Activated T-cell treated with anti-CD3 and anti-CD28 coated beads, Interleukin-2, amount 50 U/mL, for 24 hours (primary cell): ENCODE measurements around the gene SCGB1C1.

ENCODE experiments used
- DNase-seq: peaks from one replicate; pipeline ENCODE4 v3.0.0-alpha.2; 2020
- H3K27ac Mint-ChIP-seq: 2 replicates; pipeline ENCODE4 v1.8.0; 2020; ENCODE audit warnings: mild to moderate bottlenecking, mixed read lengths
- H3K27me3 Mint-ChIP-seq: 2 replicates; pipeline ENCODE4 v1.8.0; 2020; ENCODE audit warnings: mixed read lengths
- H3K36me3 Mint-ChIP-seq: 2 replicates; pipeline ENCODE4 v1.8.0; 2020; ENCODE audit warnings: low read depth, mixed read lengths
- H3K4me1 Mint-ChIP-seq: 2 replicates; pipeline ENCODE4 v1.8.0; 2020; ENCODE audit warnings: low read depth, mixed read lengths
- H3K4me3 Mint-ChIP-seq: 2 replicates; pipeline ENCODE4 v1.8.0; 2020; ENCODE audit warnings: mild to moderate bottlenecking, moderate library complexity, mixed read lengths
- H3K9me3 Mint-ChIP-seq: 2 replicates; pipeline ENCODE4 v1.8.0; 2020; ENCODE audit warnings: mixed read lengths

Gene SCGB1C1

GRCh38 chr11:201966-202365 lies 9.1 kb downstream of the SCGB1C1 start:
- H3K9me3 Mint-ChIP-seq: no peaks in the 10 kb centered on the region
- DNase-seq: no peak
- H3K27me3 Mint-ChIP-seq: no peaks in the 10 kb centered on the region
- peaks cover 70% of the 10 kb centered on the region for H3K36me3 Mint-ChIP-seq
- peak overlapping the region; percentile 39 for H3K4me3 Mint-ChIP-seq
- peaks cover 53% of the 10 kb centered on the region for H3K4me1 Mint-ChIP-seq
- peak overlapping the region; percentile 93 for H3K27ac Mint-ChIP-seq

DNA sequence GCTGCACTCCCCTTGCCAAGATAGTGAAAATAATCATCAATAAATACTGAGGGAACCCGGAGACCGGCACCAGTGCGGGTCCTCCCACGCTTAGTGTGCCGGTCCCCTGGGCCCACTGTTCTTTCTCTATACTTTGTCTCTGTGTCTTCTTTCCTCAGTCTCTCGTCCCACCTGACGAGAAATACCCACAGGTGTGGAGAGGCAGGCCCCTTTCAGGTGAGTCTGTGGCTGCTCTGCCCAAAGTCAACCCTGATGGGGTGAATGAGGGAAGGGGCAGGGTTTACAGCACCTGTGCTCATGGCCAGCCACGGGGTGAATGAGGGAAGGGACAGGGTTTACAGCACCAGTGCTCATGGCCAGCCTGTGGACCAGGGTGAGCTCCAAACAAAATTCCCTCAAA lies 9.6 kb downstream of the SCGB1C1 start:
- DNase-seq: no peak
- H3K9me3 Mint-ChIP-seq: no peaks in the 10 kb centered on the region
- H3K4me3 Mint-ChIP-seq: peak overlapping the region; percentile 39
- peak overlapping the region; percentile 93 for H3K27ac Mint-ChIP-seq
- peaks cover 53% of the 10 kb centered on the region for H3K4me1 Mint-ChIP-seq
- no peaks in the 10 kb centered on the region for H3K27me3 Mint-ChIP-seq
- peaks cover 73% of the 10 kb centered on the region for H3K36me3 Mint-ChIP-seq

DNA sequence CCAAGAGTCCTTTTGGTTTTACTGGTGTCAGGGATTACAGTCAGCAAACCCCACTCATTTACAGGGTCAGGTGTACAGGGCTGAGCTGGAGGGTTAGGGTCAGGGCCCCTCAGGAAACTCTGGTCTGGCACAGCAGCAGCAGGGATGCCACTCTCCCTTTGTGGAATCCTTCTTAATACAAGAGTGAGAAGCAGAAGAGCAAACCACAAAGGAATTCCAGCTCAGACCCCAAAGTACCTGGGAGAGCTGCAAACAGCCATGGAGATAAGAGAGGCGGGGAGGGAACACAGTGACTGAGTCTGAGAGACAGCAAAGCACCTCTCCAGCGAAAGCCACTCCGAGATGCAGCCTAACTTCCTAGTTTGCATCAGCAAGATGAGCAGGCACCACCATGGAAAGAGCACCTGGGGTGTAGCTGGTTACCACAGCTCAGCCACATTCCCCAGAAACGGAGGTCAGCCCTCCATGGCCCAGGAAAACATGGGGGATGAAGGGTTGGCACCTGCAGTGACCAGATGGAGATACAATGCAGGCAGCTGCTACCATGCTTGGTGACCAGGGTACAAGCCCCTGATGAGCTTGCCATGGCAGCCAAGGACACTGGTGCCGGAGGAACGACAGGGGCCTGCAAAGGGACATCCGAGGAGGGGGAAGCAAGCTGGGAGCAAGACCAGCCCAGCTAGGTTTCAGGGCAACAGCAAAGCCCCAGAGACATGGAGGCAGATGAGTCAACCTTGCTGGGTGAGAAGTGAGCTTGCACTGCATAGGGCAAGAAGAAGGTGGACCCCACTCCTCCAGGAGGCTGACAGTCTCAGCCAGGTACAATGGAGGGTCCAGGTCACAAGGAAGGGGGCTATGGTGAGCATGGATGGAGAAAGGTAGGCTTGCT lies 10.4 kb downstream of the SCGB1C1 start:
- no peaks in the 10 kb centered on the region for H3K9me3 Mint-ChIP-seq
- no peak for DNase-seq
- H3K36me3 Mint-ChIP-seq: peaks cover 81% of the 10 kb centered on the region
- H3K27me3 Mint-ChIP-seq: no peaks in the 10 kb centered on the region
- peak overlapping the region; percentile 93 for H3K27ac Mint-ChIP-seq
- no peak overlapping the region for H3K4me3 Mint-ChIP-seq
- H3K4me1 Mint-ChIP-seq: peaks cover 53% of the 10 kb centered on the region

DNA sequence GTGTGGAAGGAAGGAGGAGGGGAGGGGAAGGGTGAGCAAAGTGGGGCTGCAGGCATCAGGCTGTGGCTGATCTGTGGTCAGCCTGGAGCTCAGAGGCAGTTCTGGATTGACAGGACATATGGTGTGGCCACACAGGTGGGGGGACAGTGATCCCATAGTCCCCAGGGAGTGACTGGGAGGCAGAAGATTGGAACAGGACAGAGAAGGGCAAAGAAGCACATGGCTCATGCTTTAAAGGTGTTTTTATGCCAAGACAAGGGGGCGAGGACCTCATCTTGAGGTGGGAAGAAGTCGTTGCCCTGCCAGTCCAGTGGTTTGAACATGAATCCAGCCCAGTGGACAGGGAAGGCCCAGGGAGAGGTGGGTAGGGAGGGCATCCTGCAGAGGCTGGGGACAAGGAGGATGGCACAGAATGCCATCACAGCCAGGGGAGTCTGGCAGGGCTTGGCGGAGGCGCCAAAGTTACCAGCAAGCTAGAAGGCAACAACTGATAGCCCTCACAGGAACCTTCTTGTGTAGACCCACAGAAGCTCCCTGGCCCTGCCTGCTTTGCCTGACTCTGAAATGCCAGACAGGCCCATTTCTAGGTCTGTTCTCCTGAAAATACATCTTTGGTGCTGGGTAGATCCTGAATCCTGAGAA lies 11.2 kb downstream of the SCGB1C1 start:
- peaks cover 85% of the 10 kb centered on the region for H3K36me3 Mint-ChIP-seq
- H3K4me1 Mint-ChIP-seq: peaks cover 53% of the 10 kb centered on the region
- peak overlapping the region; percentile 97 for H3K27ac Mint-ChIP-seq
- no peaks in the 10 kb centered on the region for H3K27me3 Mint-ChIP-seq
- no peak overlapping the region for H3K4me3 Mint-ChIP-seq
- no peaks in the 10 kb centered on the region for H3K9me3 Mint-ChIP-seq
- no peak for DNase-seq

GRCh38 chr11:204587-205109 lies 11.8 kb downstream of the SCGB1C1 start:
- Mint-ChIP-seq H3K36me3 (peaks cover 91% of the 10 kb centered on the region), H3K27ac (peak overlapping the region; percentile 97), H3K4me1 (peaks cover 57% of the 10 kb centered on the region), H3K4me3 (no peak overlapping the region), H3K27me3 (no peaks in the 10 kb centered on the region), H3K9me3 (no peaks in the 10 kb centered on the region)
- DNase-seq: no peak

- peaks cover 92% of the 10 kb centered on the region for H3K36me3 Mint-ChIP-seq
- H3K4me1 Mint-ChIP-seq: peaks cover 65% of the 10 kb centered on the region
- no peak for DNase-seq
- peak overlapping the region; percentile 99 for H3K4me3 Mint-ChIP-seq
- peak overlapping the region; percentile 97 for H3K27ac Mint-ChIP-seq
- no peaks in the 10 kb centered on the region for H3K27me3 Mint-ChIP-seq
- no peaks in the 10 kb centered on the region for H3K9me3 Mint-ChIP-seq
Observed at GRCh38 chr11:205221-206001, 12.5 kb downstream of the SCGB1C1 start.

- peaks cover 67% of the 10 kb centered on the region for H3K4me1 Mint-ChIP-seq
- H3K27ac Mint-ChIP-seq: peak overlapping the region; percentile 97
- H3K27me3 Mint-ChIP-seq: no peaks in the 10 kb centered on the region
- H3K36me3 Mint-ChIP-seq: peaks cover 92% of the 10 kb centered on the region
- peak overlapping the region; percentile 99 for H3K4me3 Mint-ChIP-seq
- no peaks in the 10 kb centered on the region for H3K9me3 Mint-ChIP-seq
- DNase-seq: no peak
Observed at GRCh38 chr11:206002-206384, 13.1 kb downstream of the SCGB1C1 start.

DNA sequence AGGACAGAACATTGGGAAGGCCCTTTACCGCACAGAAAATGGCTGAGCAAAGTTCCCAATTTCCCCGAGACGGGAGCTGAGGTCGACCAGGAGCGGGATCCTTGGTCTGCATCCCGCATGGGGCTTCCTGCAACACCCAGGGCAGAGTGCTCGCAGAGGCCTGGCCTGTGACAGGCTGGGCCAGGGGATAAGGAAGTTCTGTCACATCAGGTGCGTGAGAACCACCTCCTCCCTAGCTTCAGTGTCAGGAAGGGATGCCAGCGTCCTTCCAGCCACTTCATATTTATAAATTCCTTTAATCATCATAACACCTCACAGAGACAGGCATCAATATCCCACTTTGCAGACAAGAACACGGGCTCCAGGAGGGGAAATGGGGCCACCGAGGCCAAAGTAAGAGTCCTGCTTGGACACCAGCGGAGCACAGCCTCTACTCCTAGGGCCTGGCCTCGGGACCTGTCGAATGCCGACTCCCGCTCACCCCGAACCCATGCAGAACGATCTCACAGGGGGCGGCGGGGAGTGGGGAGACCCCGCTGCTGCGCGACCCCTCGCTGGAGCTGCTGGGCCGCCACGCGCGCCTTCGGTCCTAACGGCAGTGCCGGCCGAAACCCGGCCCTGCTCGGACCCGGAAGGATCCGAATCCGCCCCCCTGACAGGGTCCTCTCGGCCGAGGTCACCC lies 13.8 kb downstream of the SCGB1C1 start:
- Mint-ChIP-seq H3K27me3 (no peaks in the 10 kb centered on the region), H3K4me3 (peak overlapping the region; percentile 99), H3K9me3 (no peaks in the 10 kb centered on the region), H3K27ac (peak overlapping the region; percentile 97), H3K36me3 (peaks cover 92% of the 10 kb centered on the region), H3K4me1 (peaks cover 68% of the 10 kb centered on the region)
- DNase-seq: no peak

DNA sequence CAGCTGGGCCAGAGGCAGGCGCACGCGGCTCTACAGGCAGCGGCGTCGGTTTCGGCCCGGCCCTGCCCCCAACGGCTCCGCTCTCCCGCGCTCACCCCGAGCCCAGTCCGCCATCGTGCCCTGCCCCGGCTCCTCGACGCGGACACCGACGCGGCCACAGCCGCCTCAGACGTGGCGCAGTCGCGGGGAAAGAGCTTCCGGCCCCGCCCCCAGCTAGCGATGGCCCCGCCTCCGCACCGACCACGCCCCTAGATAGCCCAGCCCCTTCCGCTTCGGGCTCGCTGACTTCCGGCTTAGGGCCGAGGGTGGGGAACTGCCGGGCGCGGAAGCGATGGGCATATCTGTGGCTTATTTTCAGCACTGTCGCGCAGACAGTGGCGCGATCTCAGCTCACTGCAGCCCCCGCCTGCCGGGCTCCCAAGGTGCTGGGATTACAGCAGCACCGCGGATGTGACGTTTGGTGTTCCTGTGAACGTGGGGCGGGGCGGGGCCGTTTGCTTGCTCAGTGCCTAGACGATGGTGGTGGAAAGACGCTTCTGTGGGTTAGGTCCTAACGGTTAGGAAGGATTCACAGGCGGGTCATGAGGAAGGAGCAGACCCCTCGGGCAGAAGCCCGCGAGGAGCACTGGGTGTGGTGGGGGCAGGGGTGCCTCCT lies 14.5 kb downstream of the SCGB1C1 start, which contains the start of the genes BET1L and RIC8A:
BET1L (minus strand) TSS at position 192 of the 655 bp plus-strand sequence; CDS start at position 114, 78 bp downstream.
RIC8A (plus strand) TSS at position 501 of the 655 bp plus-strand sequence. CDS start 1,147 bp downstream, outside the sequence.
- Mint-ChIP-seq H3K36me3 (peaks cover 92% of the 10 kb centered on the region), H3K27me3 (no peaks in the 10 kb centered on the region), H3K4me3 (peak within 1 kb of the TSS; percentile 99), H3K27ac (peak within 1 kb of the TSS; percentile 97), H3K9me3 (no peaks in the 10 kb centered on the region), H3K4me1 (peaks cover 62% of the 10 kb centered on the region)
- peak; percentile 99 for DNase-seq

DNA sequence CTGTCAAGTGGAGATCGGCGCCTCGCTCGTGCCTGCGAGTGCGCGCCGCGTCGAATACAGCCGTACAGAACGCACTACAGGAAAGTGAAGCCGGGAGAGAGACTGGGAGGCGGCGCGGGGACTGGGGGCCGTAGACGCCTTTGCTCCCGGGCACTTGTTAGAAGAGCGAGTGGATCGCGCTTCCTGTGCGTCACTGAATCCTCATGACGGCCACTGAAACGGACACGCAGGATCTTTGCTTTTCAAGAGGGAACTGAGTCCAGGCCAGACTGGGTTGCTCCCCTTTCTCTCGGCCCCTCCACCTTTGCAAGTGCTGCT lies 14.9 kb downstream of the SCGB1C1 start:
- peak overlapping the region; percentile 97 for H3K27ac Mint-ChIP-seq
- no peaks in the 10 kb centered on the region for H3K9me3 Mint-ChIP-seq
- no peak for DNase-seq
- H3K36me3 Mint-ChIP-seq: peaks cover 92% of the 10 kb centered on the region
- peaks cover 57% of the 10 kb centered on the region for H3K4me1 Mint-ChIP-seq
- H3K27me3 Mint-ChIP-seq: no peaks in the 10 kb centered on the region
- H3K4me3 Mint-ChIP-seq: peak overlapping the region; percentile 99

DNA sequence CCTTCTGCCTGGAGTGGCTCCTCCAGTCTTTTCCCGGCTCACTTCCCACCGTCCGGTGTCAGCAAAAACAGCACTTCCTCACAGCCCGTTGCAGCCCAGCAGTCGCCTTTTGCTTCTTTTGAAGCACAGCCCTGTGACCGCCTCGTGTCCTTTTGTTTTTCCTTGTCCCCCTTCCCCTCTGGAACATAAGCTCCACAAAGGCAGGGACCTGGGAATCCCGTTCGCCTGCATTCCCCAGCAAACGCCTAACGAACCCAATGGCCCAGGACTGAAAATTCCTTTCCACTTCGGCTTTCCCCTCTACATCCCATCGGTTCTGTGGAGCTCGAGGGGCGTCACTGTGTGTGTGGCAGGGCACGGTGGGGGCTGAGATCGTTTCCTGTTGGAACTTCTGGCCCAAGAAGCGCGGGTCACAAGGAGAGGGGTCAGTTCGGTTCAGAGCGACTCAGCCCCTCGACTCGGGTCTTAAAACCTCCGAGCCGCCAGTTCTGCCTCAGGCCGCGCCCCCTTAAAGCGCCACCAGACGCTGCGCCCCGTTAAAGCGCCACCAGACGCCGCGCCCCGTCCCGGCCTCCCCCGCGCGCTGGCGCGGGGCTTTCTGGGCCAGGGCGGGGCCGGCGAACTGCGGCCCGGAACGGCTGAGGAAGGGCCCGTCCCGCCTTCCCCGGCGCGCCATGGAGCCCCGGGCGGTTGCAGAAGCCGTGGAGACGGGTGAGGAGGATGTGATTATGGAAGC lies 15.5 kb downstream of the SCGB1C1 start:
- H3K9me3 Mint-ChIP-seq: no peaks in the 10 kb centered on the region
- peaks cover 92% of the 10 kb centered on the region for H3K36me3 Mint-ChIP-seq
- H3K4me1 Mint-ChIP-seq: peaks cover 52% of the 10 kb centered on the region
- H3K4me3 Mint-ChIP-seq: peak overlapping the region; percentile 99
- H3K27ac Mint-ChIP-seq: peak overlapping the region; percentile 97
- no peaks in the 10 kb centered on the region for H3K27me3 Mint-ChIP-seq
- DNase-seq: peak; percentile 88

DNA sequence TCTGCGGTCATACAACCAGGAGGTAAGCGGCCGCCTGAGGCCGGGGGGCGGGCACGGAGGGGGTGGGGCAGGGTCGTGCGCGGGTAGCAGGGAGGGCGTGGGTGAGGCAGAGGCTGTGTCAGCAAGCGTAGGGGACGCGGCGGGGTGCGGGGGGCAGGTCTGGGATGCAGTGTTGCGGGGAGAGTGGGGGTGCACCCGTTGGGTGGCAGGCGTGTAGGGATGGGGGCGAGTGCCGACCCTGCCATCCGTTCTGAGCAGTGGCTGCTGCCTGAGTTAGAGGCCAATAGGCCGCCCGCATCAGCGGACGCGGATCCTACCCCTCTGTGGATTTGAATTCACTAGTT lies 16.0 kb downstream of the SCGB1C1 start:
- Mint-ChIP-seq H3K4me1 (peaks cover 46% of the 10 kb centered on the region), H3K9me3 (no peaks in the 10 kb centered on the region), H3K27me3 (no peaks in the 10 kb centered on the region), H3K4me3 (peak overlapping the region; percentile 99), H3K27ac (peak overlapping the region; percentile 97), H3K36me3 (peaks cover 92% of the 10 kb centered on the region)
- no peak for DNase-seq
